Loucy (cell line): ENCODE measurements around the gene SIRT7.

Experiments used
- EZH2phosphoT487 ChIP-seq: fragments of 200-600 bp; IDR thresholded peaks from 2 replicates; pipeline ENCODE4 v1.6.1; 2018; ENCODE audit warnings: antibody characterized with exemption, mild to moderate bottlenecking, moderate library complexity, borderline replicate concordance
- TF ChIP-seq, protein P1 (sequence below): fragments of 200-600 bp; sonication (generic); conservative IDR thresholded peaks from 2 replicates; pipeline ENCODE4 v1.5.1; 2014; ENCODE audit warnings: mild to moderate bottlenecking, antibody characterized with exemption, low read length

DNA sequence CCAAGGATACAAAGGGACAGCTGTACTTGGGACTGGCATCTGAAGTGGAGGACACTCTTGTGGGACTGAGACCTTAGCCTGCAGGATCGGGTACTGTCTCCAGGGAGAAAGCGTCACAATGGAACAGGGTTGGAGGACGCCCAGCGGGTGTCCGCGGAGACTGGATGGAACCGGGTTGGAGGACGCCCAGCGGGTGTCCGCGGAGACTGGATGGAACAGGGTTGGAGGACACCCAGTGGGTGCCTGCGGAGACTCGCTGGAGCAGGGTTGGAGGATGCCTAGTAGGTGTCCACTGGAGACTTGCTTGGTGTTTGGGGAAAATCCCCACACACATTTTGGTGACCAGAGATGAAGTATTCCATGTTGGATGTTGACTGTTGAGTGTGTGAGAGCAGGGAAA lies 29.2 kb upstream of the SIRT7 start, which contains the start of gene MYADML2:
- TF ChIP-seq, protein P1, sequence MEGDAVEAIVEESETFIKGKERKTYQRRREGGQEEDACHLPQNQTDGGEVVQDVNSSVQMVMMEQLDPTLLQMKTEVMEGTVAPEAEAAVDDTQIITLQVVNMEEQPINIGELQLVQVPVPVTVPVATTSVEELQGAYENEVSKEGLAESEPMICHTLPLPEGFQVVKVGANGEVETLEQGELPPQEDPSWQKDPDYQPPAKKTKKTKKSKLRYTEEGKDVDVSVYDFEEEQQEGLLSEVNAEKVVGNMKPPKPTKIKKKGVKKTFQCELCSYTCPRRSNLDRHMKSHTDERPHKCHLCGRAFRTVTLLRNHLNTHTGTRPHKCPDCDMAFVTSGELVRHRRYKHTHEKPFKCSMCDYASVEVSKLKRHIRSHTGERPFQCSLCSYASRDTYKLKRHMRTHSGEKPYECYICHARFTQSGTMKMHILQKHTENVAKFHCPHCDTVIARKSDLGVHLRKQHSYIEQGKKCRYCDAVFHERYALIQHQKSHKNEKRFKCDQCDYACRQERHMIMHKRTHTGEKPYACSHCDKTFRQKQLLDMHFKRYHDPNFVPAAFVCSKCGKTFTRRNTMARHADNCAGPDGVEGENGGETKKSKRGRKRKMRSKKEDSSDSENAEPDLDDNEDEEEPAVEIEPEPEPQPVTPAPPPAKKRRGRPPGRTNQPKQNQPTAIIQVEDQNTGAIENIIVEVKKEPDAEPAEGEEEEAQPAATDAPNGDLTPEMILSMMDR = no peak
- no peak for TF ChIP-seq EZH2phosphoT487
